Endodermal cell (in vitro differentiated cells): ENCODE results near the gene ADAMTS17. TPM values are rescaled to one million over a fixed set of nuclear protein-coding genes. Genes with fewer than 3 reads are reported as not detected.
A peak's percentile ranks its signal among the peaks of the same experiment; 100 is the strongest.

Source experiments
- DNase-seq: peaks from one replicate; pipeline ENCODE4 v3.0.0-alpha.2; 2017
- H3K27ac ChIP-seq: 2 replicates; pipeline ENCODE4 v1.5.1; 2013; ENCODE audit warnings: mild to moderate bottlenecking, low read depth, low read length, moderate library complexity
- H3K27me3 ChIP-seq: 2 replicates; pipeline ENCODE4 v1.6.1; 2013; ENCODE audit warnings: mild to moderate bottlenecking, low read length, moderate library complexity; ENCODE audit not compliant: insufficient read depth, control insufficient read depth, poor library complexity, severe bottlenecking
- H3K36me3 ChIP-seq: 2 replicates; pipeline ENCODE4 v1.7.0; 2013; ENCODE audit warnings: mild to moderate bottlenecking, low read length, moderate library complexity; ENCODE audit not compliant: control insufficient read depth, insufficient read depth
- H3K4me1 ChIP-seq: one replicate; pipeline ENCODE4 v1.7.0; 2013; ENCODE audit warnings: low read length; ENCODE audit not compliant: control insufficient read depth, insufficient read depth
- H3K4me3 ChIP-seq: 2 replicates; pipeline ENCODE4 v1.5.1; 2013; ENCODE audit warnings: mild to moderate bottlenecking, low read length, moderate library complexity
- H3K9ac ChIP-seq: 2 replicates; pipeline ENCODE4 v1.6.1; 2013; ENCODE audit warnings: mild to moderate bottlenecking, low read length, moderate library complexity; ENCODE audit not compliant: poor library complexity, severe bottlenecking; ENCODE audit errors: extremely low read depth
- H3K9me3 ChIP-seq: 2 replicates; pipeline ENCODE4 v1.6.1; 2013; ENCODE audit warnings: mild to moderate bottlenecking, low read length, moderate library complexity; ENCODE audit not compliant: control insufficient read depth
- H3K27ac Mint-ChIP-seq: 2 replicates; pipeline ENCODE4 v1.8.0; 2020; ENCODE audit warnings: mixed read lengths
- H3K27me3 Mint-ChIP-seq: 2 replicates; pipeline ENCODE4 v1.8.0; 2021; ENCODE audit warnings: mild to moderate bottlenecking, mixed read lengths; ENCODE audit not compliant: insufficient read depth
- H3K36me3 Mint-ChIP-seq: 2 replicates; pipeline ENCODE4 v1.8.0; 2020; ENCODE audit warnings: low read depth, mixed read lengths
- H3K4me1 Mint-ChIP-seq: 2 replicates; pipeline ENCODE4 v1.8.0; 2020; ENCODE audit warnings: mixed read lengths
- H3K4me3 Mint-ChIP-seq: 2 replicates; pipeline ENCODE4 v1.8.0; 2020; ENCODE audit warnings: mild to moderate bottlenecking, moderate library complexity, mixed read lengths
- H3K9me3 Mint-ChIP-seq: 2 replicates; pipeline ENCODE4 v1.8.0; 2020; ENCODE audit warnings: mild to moderate bottlenecking, mixed read lengths
- CTCF ChIP-seq: fragments of 200-600 bp; sonication (generic); conservative IDR thresholded peaks from 2 replicates; pipeline ENCODE4 v1.5.0; 2021; ENCODE audit warnings: antibody characterized with exemption, mild to moderate bottlenecking
- WGBS, 2 experiments: methylation state at CpG; one replicate each; pipeline versions ENCODE4 v1.1.5 to v1.1.7; 2013; ENCODE audit warnings: missing lambda C conversion rate in 2 of 2, mixed read lengths in 1 of 2; ENCODE audit not compliant: insufficient coverage in 1 of 2, insufficient read length in 1 of 2; 5-methylcytosine and 5-hydroxymethylcytosine counted together
- total RNA-seq, 2 donors: library from RNA; stranded (reverse); fragmentation: NEBNext Ultra II Directional in 1 of 2; extraction: Animal tissue kit (Norgen Biotek cat#: 25700) in 1 of 2; gene quantifications; 2 replicates in 1 of 2; 3 replicates in 1 of 2; pipeline ENCODE4 v1.2.1, GENCODE V29; 2021

ADAMTS17 gene
- total RNA-seq, 2 donors from 2014 or later: 0.82 to 2.3 TPM

- Histone ChIP-seq H3K9ac (no peak overlapping the region), H3K9me3 (no peaks in the 10 kb centered on the region), H3K27ac (no peak overlapping the region), H3K4me3 (no peak overlapping the region), H3K4me1 (no peaks in the 10 kb centered on the region), H3K36me3 (no peaks in the 10 kb centered on the region), H3K27me3 (no peaks in the 10 kb centered on the region)
- Mint-ChIP-seq H3K27me3 (no peaks in the 10 kb centered on the region), H3K9me3 (peaks cover 7% of the 10 kb centered on the region), H3K27ac (no peak overlapping the region), H3K4me3 (no peak overlapping the region), H3K36me3 (peaks cover 9% of the 10 kb centered on the region), H3K4me1 (no peaks in the 10 kb centered on the region)
- 82 to 100% methylated on average over 2 to 4 of the region's 4 CpGs for WGBS, 2 experiments
- TF ChIP-seq CTCF: no peak
- DNase-seq: no peak
These were observed 87.1 kb downstream of the ADAMTS17 start for GRCh38 chr15:100254691-100255090.

GRCh38 chr15:100254285-100254684 is 87.5 kb downstream of the ADAMTS17 start:
- H3K4me3 ChIP-seq: no peak overlapping the region
- Mint-ChIP-seq H3K27me3 (no peaks in the 10 kb centered on the region), H3K4me3 (no peak overlapping the region), H3K9me3 (peaks cover 7% of the 10 kb centered on the region), H3K27ac (no peak overlapping the region), H3K36me3 (peaks cover 9% of the 10 kb centered on the region), H3K4me1 (no peaks in the 10 kb centered on the region)
- no peaks in the 10 kb centered on the region for H3K36me3 ChIP-seq
- no peak overlapping the region for H3K9ac ChIP-seq
- H3K4me1 ChIP-seq: no peaks in the 10 kb centered on the region
- WGBS, 2 experiments: 80 to 88% methylated on average over 5 of the region's 5 CpGs
- H3K9me3 ChIP-seq: no peaks in the 10 kb centered on the region
- H3K27me3 ChIP-seq: no peaks in the 10 kb centered on the region
- no peak for DNase-seq
- TF ChIP-seq CTCF: no peak
- H3K27ac ChIP-seq: no peak overlapping the region

- no peak overlapping the region for H3K4me3 Mint-ChIP-seq
- H3K9ac ChIP-seq: no peak overlapping the region
- DNase-seq: no peak
- no peaks in the 10 kb centered on the region for H3K27me3 ChIP-seq
- no peak overlapping the region for H3K27ac ChIP-seq
- H3K4me3 ChIP-seq: no peak overlapping the region
- TF ChIP-seq CTCF: no peak
- H3K27me3 Mint-ChIP-seq: no peaks in the 10 kb centered on the region
- peaks cover 5% of the 10 kb centered on the region for H3K9me3 Mint-ChIP-seq
- WGBS, 2 experiments: 82% methylated on average over 1 of the region's 1 CpG; no CpG with 5 or more reads in 1 of the 2 experiments
- no peaks in the 10 kb centered on the region for H3K4me1 ChIP-seq
- no peaks in the 10 kb centered on the region for H3K9me3 ChIP-seq
- peaks cover 7% of the 10 kb centered on the region for H3K36me3 Mint-ChIP-seq
- no peaks in the 10 kb centered on the region for H3K4me1 Mint-ChIP-seq
- peak overlapping the region; percentile 7 for H3K27ac Mint-ChIP-seq
- H3K36me3 ChIP-seq: no peaks in the 10 kb centered on the region
These were observed 88.1 kb downstream of the ADAMTS17 start for GRCh38 chr15:100253640-100254039.
